Measurements from ENCODE around the gene CSRP2. TPM values are rescaled to one million over a fixed set of nuclear protein-coding genes. Genes with fewer than 3 reads are reported as not detected.

CSRP2 gene
- total and polyA plus RNA-seq, 9 donors, result 7.8 to 64.5 (median 16.6) TPM

- H3K4me3 ChIP-seq, result no peak overlapping the region
- H3K4me1 ChIP-seq (ENCODE audit: insufficient read depth), result no peaks in the 10 kb centered on the region
- H3K27ac ChIP-seq, result no peak overlapping the region
- H3K9me3 ChIP-seq, result no peaks in the 10 kb centered on the region
- no peak for DNase-seq
- intact Hi-C loops (cut with DNase I), result no loop called here
- WGBS, 3 donors, result 22 to 33% (median 32%) methylated on average over 4 of the region's 4 CpGs
- H3K27me3 ChIP-seq, result no peaks in the 10 kb centered on the region
- TF ChIP-seq CTCF (IDR thresholded peaks at IDR 0.05) (no peak), POLR2A (IDR thresholded peaks at IDR 0.05) (no peak), EP300 (IDR thresholded peaks at IDR 0.05) (no peak)
- H3K36me3 ChIP-seq, result no peaks in the 10 kb centered on the region
Observed at GRCh38 chr12:76863837-76864236, 15.0 kb downstream of the CSRP2 start.

GRCh38 chr12:76863005-76863670 is 15.7 kb downstream of the CSRP2 start:
- Histone ChIP-seq H3K4me3 (no peak overlapping the region), H3K4me1 (ENCODE audit: insufficient read depth) (no peaks in the 10 kb centered on the region), H3K9me3 (no peaks in the 10 kb centered on the region), H3K36me3 (no peaks in the 10 kb centered on the region), H3K27me3 (no peaks in the 10 kb centered on the region), H3K27ac (no peak overlapping the region)
- TF ChIP-seq CTCF (IDR thresholded peaks at IDR 0.05) (no peak), POLR2A (IDR thresholded peaks at IDR 0.05) (no peak), EP300 (IDR thresholded peaks at IDR 0.05) (no peak)
- WGBS, 3 donors, result 78 to 81% (median 80%) methylated on average over 12 of the region's 12 CpGs
- DNase-seq, result no peak
- intact Hi-C loops (cut with DNase I), result no loop called here

GRCh38 chr12:76860256-76860655 is 18.6 kb downstream of the CSRP2 start:
- 79 to 82% (median 82%) methylated on average over 3 of the region's 3 CpGs for WGBS, 3 donors
- no peak for TF ChIP-seq POLR2A (IDR thresholded peaks at IDR 0.05)
- no peak for TF ChIP-seq CTCF (IDR thresholded peaks at IDR 0.05)
- TF ChIP-seq EP300 (IDR thresholded peaks at IDR 0.05), result no peak
- Histone ChIP-seq H3K9me3 (peaks cover 0 to 3% of the 10 kb centered on the region in 2 donors), H3K27me3 (no peaks in the 10 kb centered on the region), H3K4me1 (ENCODE audit: insufficient read depth) (no peaks in the 10 kb centered on the region), H3K36me3 (no peaks in the 10 kb centered on the region), H3K4me3 (no peak overlapping the region), H3K27ac (no peak overlapping the region)
- intact Hi-C loops (cut with DNase I), result no loop called here
- no peak for DNase-seq

GRCh38 chr12:76859611-76860010 is 19.2 kb downstream of the CSRP2 start:
- H3K9me3 ChIP-seq, result peaks cover 0 to 3% of the 10 kb centered on the region in 2 donors
- WGBS, 3 donors, result 77 to 82% (median 80%) methylated on average over 4 of the region's 4 CpGs
- H3K27ac ChIP-seq, result no peak overlapping the region
- TF ChIP-seq CTCF (IDR thresholded peaks at IDR 0.05), result no peak
- no peak for TF ChIP-seq EP300 (IDR thresholded peaks at IDR 0.05)
- no peak for TF ChIP-seq POLR2A (IDR thresholded peaks at IDR 0.05)
- no peaks in the 10 kb centered on the region for H3K27me3 ChIP-seq
- no peak overlapping the region for H3K4me3 ChIP-seq
- intact Hi-C loops (cut with DNase I), result no loop called here
- DNase-seq, result no peak
- no peaks in the 10 kb centered on the region for H3K4me1 ChIP-seq (ENCODE audit: insufficient read depth)
- no peaks in the 10 kb centered on the region for H3K36me3 ChIP-seq
